T-helper 17 cell (primary cell): ENCODE measurements around the gene KCTD3. TPM values are rescaled to one million over a fixed set of nuclear protein-coding genes. Genes with fewer than 3 reads are reported as not detected.

Experiments
- ATAC-seq: fragments of 150-1000 bp; cut with Tn5 transposase; 2 replicates; pipeline ENCODE4 v1.10.0; 2021; ENCODE audit warnings: mild to moderate bottlenecking, moderate library complexity
- DNase-seq, 3 donors: peaks; one replicate each; pipeline versions ENCODE4 v3.0.0 to v3.0.0-alpha.2; 2020 to 2021
- H3K9me3 ChIP-seq: one replicate; pipeline ENCODE4 v1.7.0; 2013; ENCODE audit warnings: low read length, mild to moderate bottlenecking; ENCODE audit not compliant: control insufficient read depth, poor library complexity, severe bottlenecking
- H3K27ac Mint-ChIP-seq: one replicate; pipeline ENCODE4 v1.8.0; 2022; ENCODE audit warnings: mild to moderate bottlenecking, moderate library complexity, mixed read lengths
- H3K27me3 Mint-ChIP-seq: one replicate; pipeline ENCODE4 v1.8.0; 2022; ENCODE audit warnings: mixed read lengths
- H3K36me3 Mint-ChIP-seq: one replicate; pipeline ENCODE4 v1.8.0; 2022; ENCODE audit warnings: low read depth, mixed read lengths
- H3K4me1 Mint-ChIP-seq: one replicate; pipeline ENCODE4 v1.8.0; 2022; ENCODE audit warnings: mild to moderate bottlenecking, mixed read lengths
- H3K4me3 Mint-ChIP-seq: one replicate; pipeline ENCODE4 v1.8.0; 2022; ENCODE audit warnings: mild to moderate bottlenecking, moderate library complexity, mixed read lengths
- total RNA-seq, 4 donors: library from RNA in 2 of 4; stranded (reverse) in 2 of 4; gene quantifications; one replicate each; pipeline ENCODE4 v1.2.3 and lab custom pipeline; 2022 to 2026

Gene KCTD3
- total RNA-seq, 2 donors from 2014 or later, result 2.1 to 2.5 TPM

DNA sequence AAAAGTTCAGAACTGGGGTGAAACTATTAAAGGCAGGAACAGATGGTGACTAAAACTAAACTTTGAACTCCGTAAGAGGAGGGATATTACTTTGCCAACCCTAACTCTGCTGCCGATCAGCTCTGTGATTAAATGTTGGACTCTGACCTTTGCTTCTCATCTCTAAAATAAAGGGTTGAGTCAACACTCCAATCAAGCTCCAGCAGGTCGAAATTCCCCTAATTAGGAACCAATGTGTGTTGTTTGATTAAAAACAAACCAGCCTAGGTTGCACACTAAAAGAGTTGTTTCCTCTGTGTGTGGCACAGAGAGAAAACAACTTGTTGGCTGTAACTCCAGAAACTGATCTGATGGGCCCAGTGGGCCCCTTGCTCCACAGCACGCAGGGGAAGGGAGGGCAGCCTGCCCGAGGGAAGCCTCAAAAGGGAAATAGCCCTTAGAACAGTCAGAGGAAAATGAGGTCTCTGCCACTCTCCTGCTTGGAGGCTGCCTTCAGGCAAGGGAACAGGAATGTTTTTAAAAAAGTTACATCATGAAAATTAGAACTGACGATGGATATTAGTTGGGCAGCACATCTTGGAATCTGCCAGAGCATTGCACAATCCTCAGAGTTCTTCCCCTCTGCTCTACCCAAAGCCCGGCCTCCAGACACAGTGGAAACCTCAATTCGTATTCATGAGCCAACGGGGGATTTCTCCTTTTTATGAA lies 69.3 kb downstream of the KCTD3 start:
- Mint-ChIP-seq H3K4me3 (no peak overlapping the region), H3K4me1 (no peaks in the 10 kb centered on the region), H3K27ac (no peak overlapping the region), H3K27me3 (no peaks in the 10 kb centered on the region), H3K36me3 (no peaks in the 10 kb centered on the region)
- DNase-seq, result no peak
- ATAC-seq, result no peak
- no peaks in the 10 kb centered on the region for H3K9me3 ChIP-seq

DNA sequence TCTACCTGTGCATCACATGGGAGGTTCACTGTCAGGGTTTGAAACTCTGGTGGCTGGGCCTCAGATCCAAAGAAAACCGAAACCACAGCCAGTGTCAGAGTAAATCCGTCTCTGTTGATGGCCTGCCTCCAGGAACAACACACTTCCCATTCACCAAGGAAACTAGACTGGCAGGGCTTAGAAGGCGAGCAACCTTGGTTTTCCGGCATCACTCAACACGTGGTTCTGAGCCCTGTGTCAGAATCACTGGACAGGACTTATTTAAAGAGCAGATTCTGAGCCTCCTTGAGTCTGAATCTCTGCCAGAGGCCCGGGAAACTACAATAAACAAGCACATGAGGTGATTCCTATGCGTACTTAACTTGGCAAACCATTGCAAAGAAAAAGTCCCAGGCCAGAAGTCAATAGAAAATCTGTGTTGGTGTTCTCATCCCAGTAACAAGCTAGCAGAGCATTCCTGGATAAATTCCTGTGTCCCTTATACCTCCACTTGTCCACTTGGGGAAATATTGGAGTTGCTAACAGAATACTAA lies 70.0 kb downstream of the KCTD3 start:
- Mint-ChIP-seq H3K27me3 (no peaks in the 10 kb centered on the region), H3K27ac (no peak overlapping the region), H3K4me1 (no peaks in the 10 kb centered on the region), H3K4me3 (no peak overlapping the region), H3K36me3 (no peaks in the 10 kb centered on the region)
- ATAC-seq, result no peak
- no peak for DNase-seq
- no peaks in the 10 kb centered on the region for H3K9me3 ChIP-seq

DNA sequence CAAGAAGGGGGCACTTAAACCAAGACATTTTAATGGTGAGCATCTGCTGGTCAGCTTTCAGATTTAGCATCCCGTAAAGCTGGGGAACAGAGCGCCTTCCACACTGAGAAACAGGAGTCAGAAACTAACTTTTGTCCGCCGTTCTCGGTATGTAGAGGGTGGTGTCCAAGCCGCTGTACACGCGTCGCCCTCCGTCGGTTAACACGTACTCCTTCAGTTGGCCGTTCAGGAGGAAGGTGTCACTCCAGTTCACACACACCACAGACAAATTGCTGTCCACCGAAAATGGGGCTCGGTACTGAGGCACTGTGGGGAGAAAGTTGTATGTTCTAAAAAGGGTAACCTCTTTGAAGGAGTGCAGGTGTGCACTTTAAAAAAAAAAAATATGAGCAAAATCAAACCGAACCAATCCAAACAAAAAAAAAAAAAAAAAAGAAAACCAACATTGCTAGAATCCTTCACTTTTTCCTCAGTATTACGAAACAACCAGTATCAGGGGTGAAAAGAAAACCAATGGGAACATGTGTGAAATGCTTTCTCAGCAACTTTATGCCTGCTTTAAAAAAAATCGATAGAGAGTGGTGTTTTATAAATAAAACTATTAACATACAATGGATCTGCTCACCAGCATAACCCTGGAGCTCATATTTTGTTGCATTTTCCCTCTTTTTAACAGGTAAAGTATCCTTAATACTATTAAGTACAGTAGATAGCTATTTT lies 73.5 kb downstream of the KCTD3 start:
- no peaks in the 10 kb centered on the region for H3K36me3 Mint-ChIP-seq
- no peaks in the 10 kb centered on the region for H3K9me3 ChIP-seq
- H3K27me3 Mint-ChIP-seq, result no peaks in the 10 kb centered on the region
- no peak overlapping the region for H3K4me3 Mint-ChIP-seq
- no peak overlapping the region for H3K27ac Mint-ChIP-seq
- no peaks in the 10 kb centered on the region for H3K4me1 Mint-ChIP-seq
- ATAC-seq (no peak), DNase-seq (no peak)

DNA sequence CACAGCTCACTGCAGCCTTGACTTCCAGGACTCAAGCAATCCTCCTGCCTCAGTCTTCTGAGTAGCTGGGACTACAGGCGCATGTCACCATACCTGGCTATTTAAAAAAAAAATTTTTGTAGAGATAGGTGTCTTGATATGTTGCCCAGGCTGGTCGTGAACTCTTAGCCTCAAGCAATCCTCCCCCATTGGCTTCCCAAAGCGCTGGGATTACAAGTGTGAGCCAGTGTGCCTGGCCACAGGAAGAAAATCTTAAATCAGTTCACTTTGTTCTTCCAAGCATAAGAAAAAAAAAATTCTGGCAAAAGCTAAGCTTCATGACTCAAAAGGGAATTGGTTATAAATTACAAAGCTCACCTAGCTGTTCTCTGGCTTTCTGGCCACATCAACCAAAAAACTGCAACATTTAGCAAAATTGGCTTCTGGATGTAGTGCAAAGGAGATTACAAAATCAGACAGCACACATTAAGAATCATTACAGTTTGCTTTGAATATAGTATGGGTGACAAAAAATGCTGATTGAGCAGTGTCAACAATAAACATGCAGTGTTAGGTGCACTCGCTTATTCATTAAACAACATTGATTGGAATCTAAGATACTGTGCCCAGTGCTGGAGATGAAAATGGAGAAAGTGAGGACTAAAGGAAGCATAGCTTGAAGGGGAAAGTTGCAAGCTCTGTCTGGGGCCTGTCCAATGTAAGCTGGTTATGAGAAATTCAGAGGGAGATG lies 76.7 kb downstream of the KCTD3 start:
- ATAC-seq (no peak), DNase-seq (no peak)
- no peaks in the 10 kb centered on the region for H3K9me3 ChIP-seq
- no peak overlapping the region for H3K27ac Mint-ChIP-seq
- H3K36me3 Mint-ChIP-seq, result no peaks in the 10 kb centered on the region
- no peak overlapping the region for H3K4me3 Mint-ChIP-seq
- H3K27me3 Mint-ChIP-seq, result no peaks in the 10 kb centered on the region
- H3K4me1 Mint-ChIP-seq, result no peaks in the 10 kb centered on the region

DNA sequence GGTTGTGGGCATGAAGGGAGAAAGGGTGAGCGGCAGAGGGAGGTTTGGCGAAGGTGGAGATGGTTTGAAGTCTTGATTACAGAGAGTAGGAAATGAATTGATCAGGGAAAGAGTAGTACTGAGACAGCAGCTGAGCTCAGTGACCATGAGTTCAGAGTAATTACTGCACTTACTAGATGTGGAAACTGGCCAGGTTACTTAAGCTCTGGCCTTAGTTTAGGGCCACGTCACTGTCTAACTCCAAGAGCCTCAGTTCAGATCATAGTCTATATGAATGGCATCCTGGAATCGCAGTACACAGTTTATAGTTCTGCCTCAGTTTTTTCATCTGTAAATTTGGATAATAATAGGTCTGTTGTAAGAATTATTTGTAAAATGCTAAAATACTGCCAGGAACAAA lies 78.1 kb downstream of the KCTD3 start:
- no peak overlapping the region for H3K27ac Mint-ChIP-seq
- no peaks in the 10 kb centered on the region for H3K4me1 Mint-ChIP-seq
- no peaks in the 10 kb centered on the region for H3K36me3 Mint-ChIP-seq
- DNase-seq (no peak), ATAC-seq (no peak)
- H3K27me3 Mint-ChIP-seq, result no peaks in the 10 kb centered on the region
- H3K9me3 ChIP-seq, result peaks cover 3% of the 10 kb centered on the region
- no peak overlapping the region for H3K4me3 Mint-ChIP-seq

DNA sequence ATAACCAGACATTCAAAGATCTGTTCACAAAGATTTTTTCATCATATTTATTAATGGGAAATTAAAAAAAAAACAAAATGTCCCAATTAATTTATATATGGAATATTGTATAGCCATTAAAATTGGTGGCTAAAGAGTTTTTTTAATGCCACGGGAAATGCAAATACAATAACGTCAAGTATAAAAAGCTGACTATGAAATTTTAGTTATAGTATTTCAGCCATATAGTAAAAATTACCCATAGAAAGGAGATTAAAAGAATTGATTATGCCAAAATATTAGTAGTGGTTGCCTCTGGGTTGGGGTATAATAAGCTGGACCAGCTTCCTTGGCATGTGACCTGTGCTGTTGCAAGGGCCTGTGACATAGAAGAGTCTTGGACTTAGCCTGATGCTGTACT lies 78.8 kb downstream of the KCTD3 start:
- DNase-seq (no peak), ATAC-seq (no peak)
- peaks cover 3% of the 10 kb centered on the region for H3K9me3 ChIP-seq
- H3K4me3 Mint-ChIP-seq, result no peak overlapping the region
- H3K27me3 Mint-ChIP-seq, result no peaks in the 10 kb centered on the region
- no peak overlapping the region for H3K27ac Mint-ChIP-seq
- H3K4me1 Mint-ChIP-seq, result peaks cover 3% of the 10 kb centered on the region
- no peaks in the 10 kb centered on the region for H3K36me3 Mint-ChIP-seq

DNA sequence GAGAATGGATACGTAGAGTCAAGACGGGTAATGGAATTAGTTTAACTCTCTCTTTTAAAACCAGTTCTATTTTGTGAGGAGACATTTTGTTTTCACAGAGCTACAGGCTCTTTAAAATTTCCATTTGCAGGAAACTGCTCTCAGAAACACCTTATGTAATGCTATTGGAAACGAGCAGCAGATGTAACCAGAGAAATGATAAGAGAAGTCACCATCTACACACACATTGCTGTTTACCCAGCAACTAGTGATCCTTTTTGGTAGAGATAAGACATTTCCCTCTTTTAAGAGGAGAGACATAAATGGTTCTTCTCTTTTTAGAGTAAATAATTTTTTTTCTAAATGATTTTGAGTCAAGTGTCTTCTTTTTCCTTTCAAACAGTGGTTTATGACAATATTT lies 80.6 kb downstream of the KCTD3 start:
- H3K27ac Mint-ChIP-seq, result no peak overlapping the region
- no peaks in the 10 kb centered on the region for H3K36me3 Mint-ChIP-seq
- H3K9me3 ChIP-seq, result peaks cover 3% of the 10 kb centered on the region
- H3K27me3 Mint-ChIP-seq, result no peaks in the 10 kb centered on the region
- ATAC-seq (no peak), DNase-seq (no peak)
- no peak overlapping the region for H3K4me3 Mint-ChIP-seq
- peaks cover 5% of the 10 kb centered on the region for H3K4me1 Mint-ChIP-seq

DNA sequence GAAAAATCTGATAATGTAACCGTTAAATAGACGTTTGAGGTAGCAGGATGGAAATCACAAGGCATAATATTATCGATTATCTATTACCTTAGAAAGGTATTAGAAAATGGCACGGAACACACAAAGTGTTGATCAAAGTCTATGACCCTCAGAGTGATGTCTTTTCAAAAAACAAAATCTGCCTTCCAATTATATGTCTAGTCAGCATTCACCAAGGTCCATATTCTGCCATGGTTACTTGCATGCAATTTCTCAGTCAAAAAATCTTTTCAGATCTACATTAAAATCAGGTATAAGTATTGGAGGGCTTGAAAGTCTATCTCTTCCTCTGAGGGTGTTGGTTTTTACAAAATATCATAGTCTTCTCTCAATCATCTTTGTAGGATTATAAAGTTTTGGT lies 81.9 kb downstream of the KCTD3 start:
- Mint-ChIP-seq H3K4me1 (peaks cover 5% of the 10 kb centered on the region), H3K27ac (no peak overlapping the region), H3K27me3 (no peaks in the 10 kb centered on the region), H3K4me3 (no peak overlapping the region), H3K36me3 (no peaks in the 10 kb centered on the region)
- DNase-seq (no peak), ATAC-seq (no peak)
- H3K9me3 ChIP-seq, result peaks cover 3% of the 10 kb centered on the region

DNA sequence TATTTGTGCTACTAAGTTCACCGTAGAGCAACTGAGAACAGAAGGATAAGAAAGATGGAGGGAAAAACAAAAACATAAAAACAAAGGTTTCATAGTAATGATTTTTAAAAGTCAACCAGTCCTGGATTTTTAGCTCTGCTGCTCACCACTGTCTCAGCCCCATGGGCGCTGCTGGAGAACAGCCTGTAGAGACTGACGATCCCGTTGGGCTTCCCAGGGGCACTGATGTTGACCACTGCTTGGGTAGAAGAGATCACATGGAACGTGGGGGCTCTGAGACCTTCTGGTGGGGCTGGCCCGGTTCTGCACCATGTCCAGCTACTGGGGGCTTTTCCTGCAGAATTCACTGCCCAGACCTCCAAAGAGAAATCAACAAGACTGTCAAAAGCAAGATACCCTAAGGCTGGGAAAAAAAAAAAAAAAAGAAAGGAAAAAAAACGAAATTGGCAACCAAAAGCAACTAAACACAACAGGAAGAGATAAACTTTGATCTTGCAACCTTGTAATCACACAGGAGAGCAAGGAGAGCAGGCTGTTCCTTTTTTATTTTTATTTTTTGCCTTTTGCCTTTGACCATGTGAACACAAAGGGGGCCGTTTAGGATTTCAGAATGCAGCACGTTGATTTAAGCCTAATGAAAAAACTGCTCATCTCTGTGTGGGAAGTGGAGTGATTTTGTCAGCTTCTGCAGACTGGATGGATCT lies 83.5 kb downstream of the KCTD3 start:
- no peak overlapping the region for H3K4me3 Mint-ChIP-seq
- ATAC-seq (no peak), DNase-seq (no peak)
- H3K27ac Mint-ChIP-seq, result no peak overlapping the region
- H3K9me3 ChIP-seq, result peaks cover 3% of the 10 kb centered on the region
- H3K27me3 Mint-ChIP-seq, result no peaks in the 10 kb centered on the region
- H3K4me1 Mint-ChIP-seq, result peaks cover 5% of the 10 kb centered on the region
- no peaks in the 10 kb centered on the region for H3K36me3 Mint-ChIP-seq

DNA sequence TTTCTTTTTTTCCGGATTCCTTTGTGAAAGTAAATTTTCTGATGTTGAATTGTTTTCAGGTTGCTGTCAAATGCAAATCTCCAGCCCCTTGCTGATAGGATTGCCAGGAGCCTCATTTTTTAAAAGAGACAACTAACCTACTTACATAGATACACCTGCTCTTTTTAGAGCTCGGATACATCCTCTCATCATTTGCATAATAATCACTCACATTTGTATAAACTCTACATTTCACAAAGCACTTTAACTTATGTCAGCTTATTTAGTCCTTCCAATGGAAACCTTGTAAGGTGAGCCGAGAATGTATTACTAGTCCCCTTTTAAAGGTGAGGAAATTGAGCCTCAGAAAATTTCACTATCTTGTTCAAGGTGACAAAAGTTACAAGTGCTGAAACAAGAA lies 84.8 kb downstream of the KCTD3 start:
- DNase-seq, result no peak
- Mint-ChIP-seq H3K4me1 (peaks cover 5% of the 10 kb centered on the region), H3K27ac (no peak overlapping the region), H3K27me3 (no peaks in the 10 kb centered on the region), H3K36me3 (no peaks in the 10 kb centered on the region), H3K4me3 (no peak overlapping the region)
- peaks cover 3% of the 10 kb centered on the region for H3K9me3 ChIP-seq
- no peak for ATAC-seq

DNA sequence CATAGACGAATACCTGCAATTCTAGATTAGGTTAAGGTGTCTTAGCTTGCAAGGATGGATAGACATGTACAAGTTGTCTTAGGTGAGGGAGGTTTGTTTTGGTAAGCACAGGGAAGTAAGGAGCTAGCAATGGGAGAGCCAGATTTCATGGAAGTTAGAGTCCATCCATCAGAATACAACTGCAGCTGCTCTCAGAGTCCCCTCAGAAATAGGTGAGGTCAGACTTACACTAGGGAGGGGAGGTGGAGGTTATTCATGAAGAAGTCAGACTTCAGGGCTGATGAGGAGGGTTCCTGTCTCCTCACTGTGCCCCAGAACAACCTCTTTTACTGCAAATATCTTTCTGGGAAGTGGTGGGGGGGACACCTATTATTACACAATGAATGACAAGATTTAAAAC lies 85.3 kb downstream of the KCTD3 start:
- no peaks in the 10 kb centered on the region for H3K36me3 Mint-ChIP-seq
- H3K4me3 Mint-ChIP-seq, result no peak overlapping the region
- no peaks in the 10 kb centered on the region for H3K27me3 Mint-ChIP-seq
- H3K9me3 ChIP-seq, result peaks cover 3% of the 10 kb centered on the region
- peaks cover 5% of the 10 kb centered on the region for H3K4me1 Mint-ChIP-seq
- ATAC-seq (no peak), DNase-seq (no peak)
- H3K27ac Mint-ChIP-seq, result no peak overlapping the region

DNA sequence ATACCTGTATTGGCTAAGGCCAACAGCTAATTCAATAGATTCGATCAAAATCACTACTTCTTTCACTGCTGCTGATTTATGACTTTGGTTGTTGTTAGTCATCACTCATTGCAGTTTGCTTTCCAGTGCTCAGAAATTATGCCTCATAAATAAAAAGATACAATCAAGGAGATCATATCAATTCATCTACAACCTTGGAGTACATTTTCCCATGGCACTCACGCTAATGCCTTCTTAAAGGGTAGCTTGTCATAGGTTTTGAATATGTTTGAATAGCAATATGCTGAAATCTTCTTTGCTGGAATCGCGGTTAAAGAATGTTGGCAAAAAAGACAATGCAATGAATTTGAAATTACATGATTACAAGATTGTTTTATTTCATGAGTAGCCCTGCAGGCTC lies 89.9 kb downstream of the KCTD3 start:
- no peaks in the 10 kb centered on the region for H3K27me3 Mint-ChIP-seq
- DNase-seq (no peak), ATAC-seq (no peak)
- no peaks in the 10 kb centered on the region for H3K9me3 ChIP-seq
- no peaks in the 10 kb centered on the region for H3K36me3 Mint-ChIP-seq
- H3K4me3 Mint-ChIP-seq, result no peak overlapping the region
- no peak overlapping the region for H3K27ac Mint-ChIP-seq
- H3K4me1 Mint-ChIP-seq, result no peaks in the 10 kb centered on the region

DNA sequence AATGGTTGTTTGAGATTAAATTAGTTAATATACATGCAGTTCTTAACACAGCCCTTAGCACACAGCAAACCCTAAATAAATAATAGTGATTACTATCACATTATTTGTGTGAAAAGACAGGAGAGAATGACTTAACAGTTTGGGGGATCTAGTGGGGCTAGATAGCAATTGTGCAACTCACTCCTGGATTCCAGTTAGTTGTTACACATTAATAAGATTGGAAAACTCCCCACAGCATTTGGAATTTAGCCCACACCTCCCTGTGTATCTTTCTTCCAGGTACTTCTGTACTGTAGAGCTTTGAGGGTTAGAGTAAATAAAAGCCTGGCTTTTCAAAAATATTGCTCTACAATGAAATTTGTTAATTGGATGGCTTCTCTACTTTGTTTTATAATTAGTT lies 93.2 kb downstream of the KCTD3 start:
- H3K27me3 Mint-ChIP-seq, result no peaks in the 10 kb centered on the region
- H3K4me1 Mint-ChIP-seq, result no peaks in the 10 kb centered on the region
- no peak overlapping the region for H3K4me3 Mint-ChIP-seq
- H3K36me3 Mint-ChIP-seq, result no peaks in the 10 kb centered on the region
- no peak for ATAC-seq
- DNase-seq, result no peak
- no peaks in the 10 kb centered on the region for H3K9me3 ChIP-seq
- no peak overlapping the region for H3K27ac Mint-ChIP-seq
